GM12878 (cell line): ENCODE measurements around the gene ZNF554. TPM values are rescaled to one million over a fixed set of nuclear protein-coding genes. Genes with fewer than 3 reads are reported as not detected.
A peak's percentile ranks its signal among the peaks of the same experiment; 100 is the strongest.

Experiments used
- ATAC-seq: fragments of 200-7000 bp; cut with Tn5 transposase; 3 replicates; pipeline ENCODE4 v1.9.1; 2020; ENCODE audit warnings: mild to moderate bottlenecking, moderate library complexity
- BruUV-seq: library from RNA; stranded (reverse); fragments of 400-500 nt; replicated peaks from 2 replicates; lab custom pipeline; 2021; lab: Mats Ljungman, UMichigan
- CTCF ChIA-PET: fragments of 300-600 bp; sonication (Branson Sonifier 250); formaldehyde crosslinking; extraction: SDS; loops from one replicate; lab custom pipeline; 2021; ENCODE audit warnings: inconsistent platforms; lab: Yijun Ruan, JAX
- POLR2A ChIA-PET: fragments of 350-600 bp; formaldehyde crosslinking; extraction: SDS; loops from one replicate; lab custom pipeline; 2021; ENCODE audit warnings: inconsistent platforms; lab: Charles Lee
- RAD21 ChIA-PET: fragments of 300-600 bp; sonication (Branson Sonifier 250); formaldehyde crosslinking; loops from one replicate; lab custom pipeline; 2023; ENCODE audit warnings: antibody characterized with exemption; ENCODE audit not compliant: unreplicated experiment; lab: Charles Lee
- SMC1A ChIA-PET: fragments of 300-600 bp; sonication (Branson Sonifier 250); formaldehyde crosslinking; loops from one replicate; lab custom pipeline; 2023; ENCODE audit not compliant: unreplicated experiment, uncharacterized antibody; lab: Charles Lee
- DNase-seq: peaks from one replicate; pipeline ENCODE4 v3.0.0-alpha.2; 2011; ENCODE audit warnings: low read depth, low spot score
- FAIRE-seq: peaks from 3 replicates; lab custom pipeline; 2011; peaks lifted over from hg19 to GRCh38; lab: Jason Lieb, UNC
- H2AFZ ChIP-seq: 2 replicates; pipeline ENCODE4 v1.6.0; 2011; ENCODE audit warnings: low read depth, low read length, control low read depth; ENCODE audit not compliant: control insufficient read depth
- H3K27ac ChIP-seq: 2 replicates; pipeline ENCODE4 v1.5.1; 2011; ENCODE audit warnings: control low read depth; ENCODE audit not compliant: control insufficient read depth, insufficient read depth
- H3K27me3 ChIP-seq, 2 experiments: replicated peaks in 1 of 2; 2 replicates each; pipeline versions ENCODE4 v1.6.0 to v1.6.1; 2011; ENCODE audit warnings: low read length in 1 of 2; ENCODE audit not compliant: control insufficient read depth in 2 of 2, insufficient read depth in 2 of 2
- H3K36me3 ChIP-seq, 2 experiments: 2 replicates each; pipeline ENCODE4 v1.5.1; 2011; ENCODE audit warnings: low read length in 1 of 2; ENCODE audit not compliant: control insufficient read depth in 2 of 2, insufficient read depth in 2 of 2
- H3K4me1 ChIP-seq: 2 replicates; pipeline ENCODE4 v1.6.1; 2011; ENCODE audit warnings: mild to moderate bottlenecking, low read length, moderate library complexity, mixed read lengths; ENCODE audit not compliant: control insufficient read depth, insufficient read depth
- H3K4me2 ChIP-seq: 2 replicates; pipeline ENCODE4 v1.6.0; 2011; ENCODE audit warnings: control low read depth; ENCODE audit not compliant: control insufficient read depth, insufficient read depth
- H3K4me3 ChIP-seq: fragments of 200-600 bp; sonication (generic); 2 replicates; pipeline ENCODE4 v1.5.1; 2016
- H3K79me2 ChIP-seq: 2 replicates; pipeline ENCODE4 v1.6.0; 2011; ENCODE audit warnings: low read length; ENCODE audit not compliant: control insufficient read depth, insufficient read depth
- H3K9ac ChIP-seq: 2 replicates; pipeline ENCODE4 v1.8.0; 2011; ENCODE audit warnings: low read length, control low read depth, mixed read lengths; ENCODE audit not compliant: control insufficient read depth, insufficient read depth
- H3K9me3 ChIP-seq: replicated peaks from 3 replicates; pipeline ENCODE4 v1.5.1; 2011; ENCODE audit warnings: mild to moderate bottlenecking, low read length; ENCODE audit not compliant: control insufficient read depth, insufficient read depth
- H4K20me1 ChIP-seq: 2 replicates; pipeline ENCODE4 v1.6.0; 2011; ENCODE audit not compliant: control insufficient read depth, insufficient read depth
- CBX5 ChIP-seq: sonication (generic); IDR thresholded peaks from 2 replicates; pipeline ENCODE4 v1.6.1; 2016; ENCODE audit warnings: low read depth, moderate library complexity, mild to moderate bottlenecking, inconsistent platforms
- EP300 ChIP-seq, 2 experiments: fragments of 150-350 bp in 1 of 2; IDR thresholded peaks; 2 replicates each; pipeline ENCODE4 v1.6.1; 2011 to 2012; ENCODE audit warnings: low read depth in 2 of 2, low read length in 2 of 2, borderline replicate concordance in 1 of 2, improper control_type of control experiment in 1 of 2, inconsistent platforms in 1 of 2; ENCODE audit not compliant: control insufficient read depth in 1 of 2
- GABPA ChIP-seq: IDR thresholded peaks from 2 replicates; pipeline ENCODE4 v1.6.1; 2014; ENCODE audit warnings: antibody characterized with exemption, low read depth, mild to moderate bottlenecking, inconsistent platforms
- HSF1 ChIP-seq: fragments of 150-350 bp; IDR thresholded peaks from 2 replicates; pipeline ENCODE4 v1.6.1; 2014; ENCODE audit warnings: mild to moderate bottlenecking, low read depth, low read length
- JUND ChIP-seq: IDR thresholded peaks from 2 replicates; pipeline ENCODE4 v1.6.1; 2012; ENCODE audit warnings: low read depth, mild to moderate bottlenecking, low read length, improper control_type of control experiment, moderate library complexity
- KLF5 ChIP-seq: fragments of 450-650 bp; IDR thresholded peaks from 2 replicates; pipeline ENCODE4 v1.6.1; 2014; ENCODE audit warnings: mild to moderate bottlenecking; ENCODE audit not compliant: partially characterized antibody
- POLR2AphosphoS2 ChIP-seq: IDR thresholded peaks from 2 replicates; pipeline ENCODE4 v1.6.1; 2011; ENCODE audit warnings: low read depth, mild to moderate bottlenecking, low read length, improper control_type of control experiment, moderate library complexity
- RCOR1 ChIP-seq: conservative IDR thresholded peaks from 2 replicates; pipeline ENCODE4 v1.6.1; 2012; ENCODE audit warnings: low read depth, low read length, improper control_type of control experiment
- SKIL ChIP-seq: fragments of 450-650 bp; IDR thresholded peaks from 2 replicates; pipeline ENCODE4 v1.6.1; 2017; ENCODE audit warnings: mild to moderate bottlenecking, low read depth, inconsistent platforms; ENCODE audit not compliant: poor library complexity, severe bottlenecking
- TCF7 ChIP-seq: IDR thresholded peaks from 2 replicates; pipeline ENCODE4 v1.6.1; 2014; ENCODE audit warnings: antibody characterized with exemption, borderline replicate concordance
- ZNF217 ChIP-seq: fragments of 450-650 bp; IDR thresholded peaks from 2 replicates; pipeline ENCODE4 v1.6.1; 2017; ENCODE audit warnings: antibody characterized with exemption, mild to moderate bottlenecking
- WGBS: methylation state at CpG from one replicate; pipeline ENCODE4 v1.1.6; 2016; ENCODE audit warnings: low lambda C conversion rate; ENCODE audit not compliant: insufficient replicate concordance, insufficient coverage; ENCODE audit errors: missing lambda C conversion rate; 5-methylcytosine and 5-hydroxymethylcytosine counted together
- in situ Hi-C: fragments of 300-500 bp; cut with MboI; formaldehyde crosslinking; loops from 9 replicates; pipeline ENCODE4 v1.14.3; 2018; ENCODE audit warnings: mixed read lengths
- intact Hi-C: fragments of 100-400 bp; cut with micrococcal nuclease; formaldehyde crosslinking; loops from one replicate; pipeline ENCODE4 v1.14.2; 2022; ENCODE audit not compliant: unreplicated experiment
- polyA plus RNA-seq, 11 experiments: library from polyadenylated mRNA; depleted of rRNA in 4 of 11; unstranded in 6 of 11; stranded (reverse) in 5 of 11; fragments of >200 nt; fragmentation: Nextera tagmentation in 4 of 11; fragmentation: Illumina TruSeq in 1 of 11; extraction: Ambion mirVana in 4 of 11; extraction: Trizol in 1 of 11; gene quantifications; 1 replicate in 1 of 11; 2 replicates in 10 of 11; pipeline versions ENCODE4 v1.2.1 to v1.2.3, GENCODE V29; 2011 to 2016; ENCODE audit warnings: inconsistent platforms in 2 of 11, missing spikeins in 2 of 11, low read depth in 1 of 11
- total RNA-seq, 4 experiments: library from RNA; depleted of rRNA in 3 of 4; stranded (reverse); fragments of >200 nt in 3 of 4; fragmentation: Illumina TruSeq in 1 of 4; extraction: Trizol in 1 of 4; gene quantifications; 2 replicates each; pipeline versions ENCODE4 v1.2.1 to v1.2.3, GENCODE V29; 2013 to 2021
- TF ChIP-seq, protein P1 (sequence below): fragments of 450-650 bp; IDR thresholded peaks from 2 replicates; pipeline ENCODE4 v1.6.1; 2014; ENCODE audit warnings: mild to moderate bottlenecking
- TF ChIP-seq, protein P2 (sequence below): IDR thresholded peaks from 2 replicates; pipeline ENCODE4 v1.6.1; 2012; ENCODE audit warnings: low read depth, low read length, improper control_type of control experiment
- TF ChIP-seq, protein P3 (sequence below): fragments of 450-650 bp; IDR thresholded peaks from 2 replicates; pipeline ENCODE4 v1.6.1; 2017; ENCODE audit warnings: borderline replicate concordance

The ZNF554 gene
- total and polyA plus RNA-seq, 10 of the 15 experiments (the other 5 are each of a cell fraction or from before 2014, with no cell fraction given), result 0.19 to 2.1 (median 1.4) TPM

- Histone ChIP-seq H3K27me3 (no peaks in the 10 kb centered on the region), H3K9ac (no peak overlapping the region), H3K79me2 (no peaks in the 10 kb centered on the region), H3K4me1 (no peaks in the 10 kb centered on the region), H3K4me3 (no peak overlapping the region), H3K27ac (no peak overlapping the region), H2AFZ (no peak overlapping the region), H3K9me3 (peaks cover 43% of the 10 kb centered on the region), H3K4me2 (no peak overlapping the region), H4K20me1 (no peaks in the 10 kb centered on the region), H3K36me3 (peaks cover 6 to 13% of the 10 kb centered on the region in 2 experiments)
- TF ChIP-seq KLF5 (peak; percentile 60), HSF1 (no peak), SKIL (no peak), EP300 (IDR thresholded peaks at IDR 0.05; ENCODE audit: borderline replicate concordance in 1 of 2, control insufficient read depth in 1 of 2, low read depth in 2 of 2, low read length in 2 of 2) (no peak), JUND (no peak), RCOR1 (no peak), ZNF217 (no peak), POLR2AphosphoS2 (no peak), GABPA (no peak), TCF7 (no peak), CBX5 (0 out of 2 replicates have a peak, but pooled peaks have one; percentile 18)
- TF ChIP-seq, protein P1, sequence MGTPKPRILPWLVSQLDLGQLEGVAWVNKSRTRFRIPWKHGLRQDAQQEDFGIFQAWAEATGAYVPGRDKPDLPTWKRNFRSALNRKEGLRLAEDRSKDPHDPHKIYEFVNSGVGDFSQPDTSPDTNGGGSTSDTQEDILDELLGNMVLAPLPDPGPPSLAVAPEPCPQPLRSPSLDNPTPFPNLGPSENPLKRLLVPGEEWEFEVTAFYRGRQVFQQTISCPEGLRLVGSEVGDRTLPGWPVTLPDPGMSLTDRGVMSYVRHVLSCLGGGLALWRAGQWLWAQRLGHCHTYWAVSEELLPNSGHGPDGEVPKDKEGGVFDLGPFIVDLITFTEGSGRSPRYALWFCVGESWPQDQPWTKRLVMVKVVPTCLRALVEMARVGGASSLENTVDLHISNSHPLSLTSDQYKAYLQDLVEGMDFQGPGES, result no peak
- TF ChIP-seq, protein P2, sequence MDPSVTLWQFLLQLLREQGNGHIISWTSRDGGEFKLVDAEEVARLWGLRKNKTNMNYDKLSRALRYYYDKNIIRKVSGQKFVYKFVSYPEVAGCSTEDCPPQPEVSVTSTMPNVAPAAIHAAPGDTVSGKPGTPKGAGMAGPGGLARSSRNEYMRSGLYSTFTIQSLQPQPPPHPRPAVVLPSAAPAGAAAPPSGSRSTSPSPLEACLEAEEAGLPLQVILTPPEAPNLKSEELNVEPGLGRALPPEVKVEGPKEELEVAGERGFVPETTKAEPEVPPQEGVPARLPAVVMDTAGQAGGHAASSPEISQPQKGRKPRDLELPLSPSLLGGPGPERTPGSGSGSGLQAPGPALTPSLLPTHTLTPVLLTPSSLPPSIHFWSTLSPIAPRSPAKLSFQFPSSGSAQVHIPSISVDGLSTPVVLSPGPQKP, result no peak
- TF ChIP-seq, protein P3, sequence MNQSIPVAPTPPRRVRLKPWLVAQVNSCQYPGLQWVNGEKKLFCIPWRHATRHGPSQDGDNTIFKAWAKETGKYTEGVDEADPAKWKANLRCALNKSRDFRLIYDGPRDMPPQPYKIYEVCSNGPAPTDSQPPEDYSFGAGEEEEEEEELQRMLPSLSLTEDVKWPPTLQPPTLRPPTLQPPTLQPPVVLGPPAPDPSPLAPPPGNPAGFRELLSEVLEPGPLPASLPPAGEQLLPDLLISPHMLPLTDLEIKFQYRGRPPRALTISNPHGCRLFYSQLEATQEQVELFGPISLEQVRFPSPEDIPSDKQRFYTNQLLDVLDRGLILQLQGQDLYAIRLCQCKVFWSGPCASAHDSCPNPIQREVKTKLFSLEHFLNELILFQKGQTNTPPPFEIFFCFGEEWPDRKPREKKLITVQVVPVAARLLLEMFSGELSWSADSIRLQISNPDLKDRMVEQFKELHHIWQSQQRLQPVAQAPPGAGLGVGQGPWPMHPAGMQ, result no peak
- intact Hi-C loops, result no loop called here
- DNase-seq (no peak), FAIRE-seq (no peak), ATAC-seq (no peak)
- CTCF ChIA-PET, result no interaction called here
- SMC1A ChIA-PET, result no interaction called here
- RAD21 ChIA-PET, result no interaction called here
- in situ Hi-C loops, result no loop called here
- WGBS, result 96% methylated on average over 11 of the region's 11 CpGs
- BruUV-seq, result no TSS peak
- POLR2A ChIA-PET, result no interaction called here
Observed at GRCh38 chr19:2853015-2853606, 33.4 kb downstream of the ZNF554 start.
